Effector memory CD4-positive, alpha-beta T cell (primary cell): ENCODE data around the gene WFIKKN2.

Experiments
- DNase-seq, 3 donors: peaks; one replicate each; pipeline ENCODE4 v3.0.0-alpha.2; 2020
- H3K27ac ChIP-seq: 2 replicates; pipeline ENCODE4 v1.7.0; 2013; ENCODE audit warnings: mild to moderate bottlenecking, low read length, moderate library complexity; ENCODE audit not compliant: insufficient read depth, poor library complexity, severe bottlenecking
- H3K27me3 ChIP-seq: replicated peaks from 2 replicates; pipeline ENCODE4 v1.7.0; 2013; ENCODE audit warnings: mild to moderate bottlenecking, low read length; ENCODE audit not compliant: insufficient read depth, control insufficient read depth, poor library complexity, severe bottlenecking
- H3K36me3 ChIP-seq: 2 replicates; pipeline ENCODE4 v1.7.0; 2013; ENCODE audit warnings: mild to moderate bottlenecking, low read length, moderate library complexity; ENCODE audit not compliant: control insufficient read depth, insufficient read depth
- H3K4me1 ChIP-seq: 2 replicates; pipeline ENCODE4 v1.7.0; 2013; ENCODE audit warnings: low read length, mild to moderate bottlenecking; ENCODE audit not compliant: control insufficient read depth, insufficient read depth, poor library complexity, severe bottlenecking
- H3K4me3 ChIP-seq: 2 replicates; pipeline ENCODE4 v1.7.0; 2013; ENCODE audit warnings: low read length, low read depth, mild to moderate bottlenecking; ENCODE audit not compliant: insufficient read depth, poor library complexity, severe bottlenecking
- H3K9me3 ChIP-seq: 2 replicates; pipeline ENCODE4 v1.7.0; 2013; ENCODE audit warnings: mild to moderate bottlenecking, low read length, moderate library complexity; ENCODE audit not compliant: control insufficient read depth

Gene WFIKKN2

DNA sequence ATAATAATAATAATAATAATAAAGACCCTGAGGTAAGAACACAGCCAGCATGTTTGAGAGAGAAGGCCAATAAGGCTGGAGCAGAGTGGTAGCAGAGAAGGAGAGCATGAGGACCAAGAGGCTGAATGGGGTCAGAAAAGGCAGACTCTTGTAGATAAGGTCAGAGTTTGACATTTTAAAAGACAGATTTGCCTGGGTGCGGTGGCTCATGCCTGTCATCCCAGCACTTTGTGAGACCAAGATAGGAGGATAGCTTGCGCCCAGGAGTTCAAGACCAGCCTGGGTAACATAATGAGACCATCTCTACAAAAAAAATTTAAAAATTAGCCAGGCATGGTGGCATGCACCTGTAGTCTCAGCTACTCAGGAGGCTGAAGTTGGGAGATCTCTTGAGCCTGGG, 11.0 kb upstream of the WFIKKN2 start:
- no peak overlapping the region for H3K4me3 ChIP-seq
- H3K36me3 ChIP-seq = no peaks in the 10 kb centered on the region
- H3K27me3 ChIP-seq = no peaks in the 10 kb centered on the region
- H3K4me1 ChIP-seq = no peaks in the 10 kb centered on the region
- no peak for DNase-seq
- no peaks in the 10 kb centered on the region for H3K9me3 ChIP-seq
- H3K27ac ChIP-seq = no peak overlapping the region

GRCh38 chr17:50825188-50825587, 10.2 kb upstream of the WFIKKN2 start:
- Histone ChIP-seq H3K27ac (no peak overlapping the region), H3K4me1 (no peaks in the 10 kb centered on the region), H3K27me3 (no peaks in the 10 kb centered on the region), H3K9me3 (no peaks in the 10 kb centered on the region), H3K36me3 (no peaks in the 10 kb centered on the region), H3K4me3 (no peak overlapping the region)
- no peak for DNase-seq

GRCh38 chr17:50828508-50829170, 6.7 kb upstream of the WFIKKN2 start:
- H3K27me3 ChIP-seq = no peaks in the 10 kb centered on the region
- H3K36me3 ChIP-seq = no peaks in the 10 kb centered on the region
- H3K27ac ChIP-seq = no peak overlapping the region
- H3K4me3 ChIP-seq = no peak overlapping the region
- no peaks in the 10 kb centered on the region for H3K4me1 ChIP-seq
- H3K9me3 ChIP-seq = no peaks in the 10 kb centered on the region
- no peak for DNase-seq

- H3K4me3 ChIP-seq = no peak overlapping the region
These were observed 6.1 kb upstream of the WFIKKN2 start for GRCh38 chr17:50829332-50829731.

DNA sequence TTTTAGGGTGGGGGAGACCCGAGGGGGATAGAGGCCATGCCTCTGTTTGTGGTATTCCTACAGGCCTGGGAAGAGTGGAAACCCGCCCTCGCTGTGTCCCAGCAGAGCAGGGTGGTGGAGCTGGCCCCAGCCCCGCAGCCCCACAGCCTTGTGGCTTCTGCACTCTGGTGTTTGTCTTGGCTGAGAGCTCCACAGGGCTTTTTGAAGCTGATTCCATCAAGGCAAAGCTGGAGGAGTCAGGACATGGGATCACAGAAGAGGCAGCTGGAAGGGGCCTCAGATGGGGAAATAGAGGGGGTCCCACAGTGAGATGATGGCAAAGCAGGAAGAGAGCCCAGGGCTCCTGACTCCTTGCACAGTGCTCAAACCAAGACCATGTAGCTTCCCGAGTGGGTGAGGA, 5.0 kb upstream of the WFIKKN2 start:
- no peak for DNase-seq
- H3K27me3 ChIP-seq = peaks cover 2% of the 10 kb centered on the region
- H3K4me1 ChIP-seq = no peaks in the 10 kb centered on the region
- no peaks in the 10 kb centered on the region for H3K9me3 ChIP-seq
- H3K36me3 ChIP-seq = no peaks in the 10 kb centered on the region
- H3K27ac ChIP-seq = no peak overlapping the region
- no peak overlapping the region for H3K4me3 ChIP-seq

More at GRCh38 chr17:50829332-50829731, 6.1 kb upstream of the WFIKKN2 start:
- no peaks in the 10 kb centered on the region for H3K4me1 ChIP-seq
- no peak overlapping the region for H3K27ac ChIP-seq
- peaks cover 2% of the 10 kb centered on the region for H3K27me3 ChIP-seq
- H3K9me3 ChIP-seq = no peaks in the 10 kb centered on the region
- DNase-seq = no peak
- no peaks in the 10 kb centered on the region for H3K36me3 ChIP-seq

- H3K9me3 ChIP-seq = no peaks in the 10 kb centered on the region
- DNase-seq = no peak
- H3K27ac ChIP-seq = no peak overlapping the region
- H3K36me3 ChIP-seq = no peaks in the 10 kb centered on the region
- peaks cover 2% of the 10 kb centered on the region for H3K27me3 ChIP-seq
- H3K4me1 ChIP-seq = no peaks in the 10 kb centered on the region
- no peak overlapping the region for H3K4me3 ChIP-seq
These were observed 4.4 kb upstream of the WFIKKN2 start for GRCh38 chr17:50830994-50831393.

DNA sequence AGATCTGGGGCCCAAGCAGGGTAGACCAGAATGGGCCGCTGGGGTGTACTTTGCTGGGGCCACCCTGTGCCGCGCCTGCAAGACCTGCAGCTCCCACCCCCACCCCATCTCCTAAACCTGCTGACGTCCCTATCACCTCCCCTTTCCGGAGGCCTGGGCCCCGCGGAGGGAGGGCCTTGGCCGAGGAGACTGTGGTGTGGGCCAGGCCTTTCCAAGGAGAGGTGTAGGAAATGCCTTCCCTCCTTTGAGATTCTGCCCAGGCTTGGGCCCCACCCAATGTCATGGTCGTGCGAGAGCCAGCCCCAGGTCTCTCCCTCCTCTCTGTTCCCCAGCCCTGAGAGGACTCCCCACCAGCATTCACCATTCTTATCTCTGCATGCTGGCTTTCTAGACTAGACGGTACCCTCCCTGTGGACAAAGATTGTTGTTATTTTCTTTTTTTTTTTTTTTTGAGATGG, 3.9 kb upstream of the WFIKKN2 start:
- Histone ChIP-seq H3K9me3 (no peaks in the 10 kb centered on the region), H3K4me3 (no peak overlapping the region), H3K27ac (no peak overlapping the region), H3K4me1 (no peaks in the 10 kb centered on the region), H3K36me3 (no peaks in the 10 kb centered on the region), H3K27me3 (peaks cover 2% of the 10 kb centered on the region)
- no peak for DNase-seq

DNA sequence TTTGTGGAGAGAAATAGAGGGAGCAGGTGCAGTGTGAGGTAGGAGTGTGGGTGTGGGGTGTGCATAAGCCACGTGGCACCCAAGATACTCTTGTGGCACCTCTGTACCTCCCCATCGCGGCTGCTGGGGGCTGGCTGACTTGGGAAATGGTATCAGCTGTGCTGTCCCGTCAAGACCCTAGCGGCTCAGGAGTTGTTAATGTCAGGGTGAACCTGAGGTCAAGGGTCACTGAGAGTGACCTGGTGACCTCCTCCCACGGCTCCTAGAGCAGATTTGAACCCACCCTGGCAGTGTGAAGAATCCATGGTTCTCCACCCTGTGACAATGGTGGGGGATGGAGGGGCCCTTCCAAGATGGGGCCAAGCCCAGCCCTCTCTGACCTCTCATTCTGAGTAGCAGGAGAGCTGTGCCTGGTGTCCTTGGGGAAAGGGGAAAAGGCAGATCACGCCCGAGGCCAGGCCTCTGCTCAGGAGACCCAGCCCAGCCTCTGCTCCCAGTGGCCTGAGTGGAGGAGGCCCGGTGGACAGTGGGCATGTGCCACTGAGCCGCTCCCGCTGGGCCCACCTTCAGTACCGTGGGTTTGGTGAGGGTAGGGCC, 3.0 kb upstream of the WFIKKN2 start:
- no peak for DNase-seq
- Histone ChIP-seq H3K36me3 (no peaks in the 10 kb centered on the region), H3K27ac (no peak overlapping the region), H3K4me1 (no peaks in the 10 kb centered on the region), H3K4me3 (no peak overlapping the region), H3K27me3 (peaks cover 2% of the 10 kb centered on the region), H3K9me3 (no peaks in the 10 kb centered on the region)

GRCh38 chr17:50832864-50833381, 2.5 kb upstream of the WFIKKN2 start:
- Histone ChIP-seq H3K9me3 (no peaks in the 10 kb centered on the region), H3K36me3 (no peaks in the 10 kb centered on the region), H3K4me3 (no peak overlapping the region), H3K27ac (no peak overlapping the region), H3K4me1 (no peaks in the 10 kb centered on the region), H3K27me3 (peaks cover 2% of the 10 kb centered on the region)
- no peak for DNase-seq
